Measurements from ENCODE around the gene MESP2.

- no peak for TF ChIP-seq CTCF (IDR thresholded peaks at IDR 0.05)
- TF ChIP-seq POLR2A (IDR thresholded peaks at IDR 0.05), result no peak
Measured at GRCh38 chr15:89812847-89813320, 36.8 kb downstream of the MESP2 start.

Data from esophagus squamous epithelium (tissue), 4 donors.